Astrocyte of the spinal cord (primary cell): ENCODE measurements around the gene ARID5A.

Experiments used
- DNase-seq: peaks from one replicate; pipeline ENCODE4 v3.0.0; 2011; ENCODE audit warnings: low read depth, low spot score
- H3K4me3 ChIP-seq: 2 replicates; pipeline ENCODE4 v1.5.1; 2011; ENCODE audit warnings: low read depth, mild to moderate bottlenecking, low read length, moderate library complexity
- CTCF ChIP-seq: IDR thresholded peaks from 2 replicates; pipeline ENCODE4 v1.5.1; 2012; ENCODE audit warnings: low read depth, mild to moderate bottlenecking, low read length, inconsistent platforms
- in situ Hi-C: cut with HindIII; loops from 2 replicates; pipeline ENCODE4 v1.10.0; 2017; ENCODE audit warnings: low sequenced_read_pairs

The ARID5A gene

GRCh38 chr2:96534701-96535181, 1.8 kb upstream of the ARID5A start:
- in situ Hi-C loops, result no loop called here
- TF ChIP-seq CTCF, result no peak

GRCh38 chr2:96535331-96535730, 1.2 kb upstream of the ARID5A start:
- no peak for TF ChIP-seq CTCF
- no peak for DNase-seq
- H3K4me3 ChIP-seq, result no peak overlapping the region
- in situ Hi-C loops, result no loop called here

More at GRCh38 chr2:96534701-96535181, 1.8 kb upstream of the ARID5A start:
- DNase-seq, result no peak
- H3K4me3 ChIP-seq, result no peak overlapping the region

- peak overlapping the region; percentile 63 for H3K4me3 ChIP-seq
- TF ChIP-seq CTCF, result no peak
- peak; percentile 66 for DNase-seq
- in situ Hi-C loops, result no loop called here
These were observed 648 bp downstream of the ARID5A start for GRCh38 chr2:96537066-96537733.

GRCh38 chr2:96537734-96538486, 1.4 kb downstream of the ARID5A start:
- DNase-seq, result no peak
- in situ Hi-C loops, result no loop called here
- no peak for TF ChIP-seq CTCF
- H3K4me3 ChIP-seq, result peak overlapping the region; percentile 63

- TF ChIP-seq CTCF, result no peak
- peak overlapping the region; percentile 63 for H3K4me3 ChIP-seq
- DNase-seq, result peak; percentile 59
- in situ Hi-C loops, result no loop called here
These were observed 2.1 kb downstream of the ARID5A start for GRCh38 chr2:96538487-96539214.

- DNase-seq, result no peak
- TF ChIP-seq CTCF, result no peak
- in situ Hi-C loops, result no loop called here
- H3K4me3 ChIP-seq, result no peak overlapping the region
These were observed 2.8 kb downstream of the ARID5A start for GRCh38 chr2:96539215-96539920.
